GM23338 (cell line): ENCODE results near the gene CMC4. TPM values are rescaled to one million over a fixed set of nuclear protein-coding genes. Genes with fewer than 3 reads are reported as not detected.

Experiments
- ATAC-seq: fragments of 200-7000 bp; cut with Tn5 transposase; 3 replicates; pipeline ENCODE4 v1.9.1; 2020
- DNase-seq: peaks from one replicate; pipeline ENCODE4 v3.0.0-alpha.2; 2015; ENCODE audit warnings: low spot score
- H2AFZ ChIP-seq: fragments of 200-600 bp; sonication (generic); 2 replicates; pipeline ENCODE4 v1.8.0; 2016; ENCODE audit warnings: antibody characterized with exemption, mild to moderate bottlenecking, moderate library complexity
- H3F3A ChIP-seq: fragments of 200-600 bp; sonication (generic); replicated peaks from 2 replicates; pipeline ENCODE4 v1.8.0; 2017; ENCODE audit warnings: antibody characterized with exemption, mixed run types, low read depth
- H3K27ac ChIP-seq: fragments of 200-600 bp; sonication (generic); 2 replicates; pipeline ENCODE4 v1.6.1; 2016; ENCODE audit warnings: low read depth
- H3K27me3 ChIP-seq: fragments of 200-600 bp; sonication (generic); 2 replicates; pipeline ENCODE4 v1.8.0; 2016; ENCODE audit warnings: mild to moderate bottlenecking, mixed run types, moderate library complexity; ENCODE audit not compliant: insufficient read depth
- H3K36me3 ChIP-seq: fragments of 200-600 bp; sonication (generic); 2 replicates; pipeline ENCODE4 v1.8.0; 2016; ENCODE audit warnings: mild to moderate bottlenecking; ENCODE audit not compliant: insufficient read depth
- H3K4me1 ChIP-seq: fragments of 200-600 bp; sonication (generic); 2 replicates; pipeline ENCODE4 v1.8.0; 2016; ENCODE audit warnings: mild to moderate bottlenecking, moderate library complexity; ENCODE audit not compliant: insufficient read depth
- H3K4me2 ChIP-seq: fragments of 200-600 bp; sonication (generic); 2 replicates; pipeline ENCODE4 v1.7.1; 2017; ENCODE audit warnings: mixed run types
- H3K4me3 ChIP-seq: fragments of 200-600 bp; sonication (generic); 2 replicates; pipeline ENCODE4 v1.6.1; 2016; ENCODE audit warnings: mixed run types
- H3K79me2 ChIP-seq: fragments of 200-600 bp; sonication (generic); replicated peaks from 2 replicates; pipeline ENCODE4 v1.8.0; 2017; ENCODE audit warnings: mild to moderate bottlenecking; ENCODE audit not compliant: insufficient read depth
- H3K9me2 ChIP-seq: fragments of 200-600 bp; sonication (generic); 2 replicates; pipeline ENCODE4 v1.8.0; 2017; ENCODE audit not compliant: insufficient read depth
- H4K20me1 ChIP-seq: fragments of 200-600 bp; sonication (generic); replicated peaks from 2 replicates; pipeline ENCODE4 v1.8.0; 2017; ENCODE audit warnings: mild to moderate bottlenecking; ENCODE audit not compliant: insufficient read depth
- H3K27ac Mint-ChIP-seq: 2 replicates; pipeline ENCODE4 v1.8.0; 2020; ENCODE audit warnings: inconsistent platforms, mild to moderate bottlenecking, moderate library complexity, mixed read lengths
- H3K27me3 Mint-ChIP-seq: 3 replicates; pipeline ENCODE4 v1.8.0; 2022; ENCODE audit warnings: low read depth, mild to moderate bottlenecking, moderate library complexity, mixed read lengths, inconsistent platforms; ENCODE audit not compliant: insufficient read depth, poor library complexity
- H3K36me3 Mint-ChIP-seq: 3 replicates; pipeline ENCODE4 v1.8.0; 2021; ENCODE audit warnings: low read depth, mild to moderate bottlenecking, inconsistent platforms, moderate library complexity, mixed read lengths
- H3K4me1 Mint-ChIP-seq: 3 replicates; pipeline ENCODE4 v1.8.0; 2020; ENCODE audit warnings: mild to moderate bottlenecking, inconsistent platforms, mixed read lengths
- H3K4me3 Mint-ChIP-seq: 3 replicates; pipeline ENCODE4 v1.8.0; 2021; ENCODE audit warnings: moderate library complexity, mild to moderate bottlenecking, inconsistent platforms, mixed read lengths
- H3K9me3 Mint-ChIP-seq: 3 replicates; pipeline ENCODE4 v1.8.0; 2020; ENCODE audit warnings: moderate library complexity, mild to moderate bottlenecking, inconsistent platforms, mixed read lengths
- CTCF ChIP-seq, 2 experiments: fragments of 200-600 bp in 1 of 2; sonication (generic) in 1 of 2; conservative IDR thresholded peaks; 2 replicates each; pipeline versions ENCODE4 v1.5.1 to v1.6.1; 2016 to 2017; ENCODE audit warnings: antibody characterized with exemption in 2 of 2, low read depth in 2 of 2, mild to moderate bottlenecking in 2 of 2, moderate library complexity in 1 of 2
- ETS1 ChIP-seq: IDR thresholded peaks from 2 replicates; pipeline ENCODE4 v1.6.1; 2016; ENCODE audit warnings: antibody characterized with exemption
- EZH2 ChIP-seq: fragments of 200-600 bp; sonication (generic); IDR thresholded peaks from one replicate; pipeline ENCODE4 v1.8.0; 2017; ENCODE audit warnings: antibody characterized with exemption, mild to moderate bottlenecking, low read depth; ENCODE audit not compliant: unreplicated experiment
- EZH2phosphoT487 ChIP-seq: fragments of 200-600 bp; sonication (generic); IDR thresholded peaks from one replicate; pipeline ENCODE4 v1.8.1; 2018; ENCODE audit warnings: antibody characterized with exemption; ENCODE audit not compliant: unreplicated experiment
- NANOG ChIP-seq: IDR thresholded peaks from 2 replicates; pipeline ENCODE4 v1.6.1; 2016; ENCODE audit warnings: antibody characterized with exemption, borderline replicate concordance
- POLR2AphosphoS5 ChIP-seq: IDR thresholded peaks from 2 replicates; pipeline ENCODE4 v1.6.1; 2016; ENCODE audit warnings: antibody characterized with exemption, low read depth
- REST ChIP-seq: IDR thresholded peaks from one replicate; pipeline ENCODE4 v1.6.1; 2018; ENCODE audit warnings: antibody characterized with exemption; ENCODE audit not compliant: unreplicated experiment
- polyA plus RNA-seq: library from polyadenylated mRNA; unstranded; fragments of >200 nt; fragmentation: Nextera tagmentation; extraction: Ambion mirVana; gene quantifications from 2 replicates; pipeline ENCODE4 v1.2.1, GENCODE V29; 2016
- total RNA-seq: library from RNA; depleted of rRNA; stranded (reverse); fragments of >200 nt; shearing (Covaris generic); gene quantifications from 2 replicates; pipeline ENCODE4 v1.2.3, GENCODE V29; 2014

Gene CMC4
- total and polyA plus RNA-seq, 2 experiments from 2014 or later: 9.9 to 16.3 TPM

- no peak for TF ChIP-seq ETS1
- TF ChIP-seq POLR2AphosphoS5: no peak
- no peak for TF ChIP-seq EZH2
- TF ChIP-seq REST: no peak
- no peak for TF ChIP-seq EZH2phosphoT487
Observed at GRCh38 chrX:155105919-155106318, 35.0 kb upstream of the CMC4 start (continued).

- H3K36me3 Mint-ChIP-seq: peaks cover 9% of the 10 kb centered on the region; the same call in 2 of the 3 replicates
- no peaks in the 10 kb centered on the region for H3K4me1 ChIP-seq
- DNase-seq (peak; percentile 36), ATAC-seq (peak; percentile 26; the same call in 2 of the 3 replicates)
- no peak overlapping the region for H2AFZ ChIP-seq
- no peaks in the 10 kb centered on the region for H3K9me3 Mint-ChIP-seq
- H3K27ac ChIP-seq: no peak overlapping the region
- no peaks in the 10 kb centered on the region for H3K36me3 ChIP-seq
- no peak overlapping the region for H3K4me3 Mint-ChIP-seq
- H3K27me3 Mint-ChIP-seq: no peaks in the 10 kb centered on the region
- no peaks in the 10 kb centered on the region for H3K4me1 Mint-ChIP-seq
- H3K9me2 ChIP-seq: no peaks in the 10 kb centered on the region
- H3F3A ChIP-seq: no peaks in the 10 kb centered on the region
- H3K27me3 ChIP-seq: no peaks in the 10 kb centered on the region
- H3K27ac Mint-ChIP-seq: no peak overlapping the region
- H4K20me1 ChIP-seq: no peaks in the 10 kb centered on the region
- no peak overlapping the region for H3K4me3 ChIP-seq
- H3K79me2 ChIP-seq: no peaks in the 10 kb centered on the region
- no peak overlapping the region for H3K4me2 ChIP-seq
- TF ChIP-seq EZH2 (no peak), EZH2phosphoT487 (no peak), NANOG (no peak), CTCF (conservative IDR thresholded peaks at IDR 0.05; ENCODE audit: low read depth in 2 of 2) (peak; percentile 58 to 72)
Observed at GRCh38 chrX:155094468-155095061, 23.6 kb upstream of the CMC4 start.
